DND-41 (cell line): Measurements from ENCODE around the gene SYNPO.

Experiments used
- CTCF ChIP-seq: IDR thresholded peaks from 2 replicates; pipeline ENCODE4 v1.5.1; 2012; ENCODE audit warnings: borderline replicate concordance, low read length, moderate library complexity, mild to moderate bottlenecking; ENCODE audit not compliant: poor library complexity, severe bottlenecking; ENCODE audit errors: extremely low read depth
- EZH2 ChIP-seq: IDR thresholded peaks from 3 replicates; pipeline ENCODE4 v1.6.1; 2012; ENCODE audit warnings: borderline replicate concordance, low read depth, mild to moderate bottlenecking, moderate library complexity, low read length, inconsistent platforms; ENCODE audit not compliant: severe bottlenecking

- TF ChIP-seq CTCF (no peak), EZH2 (no peak)
Measured at GRCh38 chr5:150630016-150630415, 10.4 kb upstream of the SYNPO start.
